Testis (tissue), 3 donors: ENCODE results near the gene KLHL42. TPM values are rescaled to one million over a fixed set of nuclear protein-coding genes. Genes with fewer than 3 reads are reported as not detected.
A peak's percentile ranks its signal among the peaks of the same experiment; 100 is the strongest.
"Not testable (repeated sequence)": the region's sequence is repeated elsewhere in the genome, so short reads cannot be mapped to it uniquely, and the experiment has no call there.

ENCODE experiments used
- DNase-seq: peaks from one replicate; pipeline ENCODE4 v3.0.0-alpha.2; 2019
- H3K27ac ChIP-seq, 2 donors: fragments of 200-600 bp; sonication (generic); one replicate each; pipeline ENCODE4 v1.5.1; 2019
- H3K27me3 ChIP-seq: fragments of 200-600 bp; sonication (generic); one replicate; pipeline ENCODE4 v1.5.1; 2019
- H3K36me3 ChIP-seq: fragments of 200-600 bp; sonication (generic); one replicate; pipeline ENCODE4 v1.5.1; 2017; ENCODE audit warnings: low read depth; ENCODE audit errors: missing control alignments
- H3K4me1 ChIP-seq: fragments of 200-600 bp; sonication (generic); one replicate; pipeline ENCODE4 v1.5.1; 2019
- H3K4me3 ChIP-seq, 2 donors: fragments of 200-600 bp; sonication (generic); one replicate each; pipeline ENCODE4 v1.5.1; 2017 to 2019
- H3K9me3 ChIP-seq: fragments of 200-600 bp; sonication (generic); one replicate; pipeline ENCODE4 v1.5.1; 2017
- POLR2A ChIP-seq: fragments of 450-650 bp; IDR thresholded peaks from one replicate; pipeline ENCODE4 v1.6.1; 2017; ENCODE audit warnings: antibody characterized with exemption, mild to moderate bottlenecking, moderate library complexity
- WGBS, 2 donors: methylation state at CpG; one replicate each; pipeline ENCODE4 v1.1.5; 2018; 5-methylcytosine and 5-hydroxymethylcytosine counted together
- intact Hi-C: fragments of 100-400 bp; cut with DNase I; formaldehyde crosslinking; loops from one replicate; pipeline ENCODE4 v1.15.1; 2023; ENCODE audit warnings: low total_unique reads
- polyA plus RNA-seq: library from polyadenylated mRNA; stranded (reverse); fragments of 350-450 nt; fragmentation: Illumina TruSeq; extraction: RNeasy Lipid Tissue Mini Kit (QIAGEN cat#74804); gene quantifications from one replicate; pipeline ENCODE4 v1.2.3, GENCODE V29; 2014; ENCODE audit warnings: low read depth, low replicate concordance; ENCODE audit not compliant: insufficient read depth
- total RNA-seq, 2 donors: library from RNA; depleted of rRNA; stranded (reverse); fragments of >200 nt; gene quantifications; one replicate each; pipeline ENCODE4 v1.2.3, GENCODE V29; 2016
- TF ChIP-seq, protein P1 (sequence below), 3 experiments: fragments of 450-650 bp in 2 of 3; fragments of 200-600 bp in 1 of 3; sonication (generic) in 1 of 3; IDR thresholded peaks; one replicate each; pipeline ENCODE4 v1.5.1; 2016 to 2019; ENCODE audit warnings: antibody characterized with exemption in 3 of 3, mild to moderate bottlenecking in 2 of 3, moderate library complexity in 1 of 3

KLHL42 gene
- total and polyA plus RNA-seq, 3 donors from 2014 or later: 23.7 to 87.8 (median 65.1) TPM

DNA sequence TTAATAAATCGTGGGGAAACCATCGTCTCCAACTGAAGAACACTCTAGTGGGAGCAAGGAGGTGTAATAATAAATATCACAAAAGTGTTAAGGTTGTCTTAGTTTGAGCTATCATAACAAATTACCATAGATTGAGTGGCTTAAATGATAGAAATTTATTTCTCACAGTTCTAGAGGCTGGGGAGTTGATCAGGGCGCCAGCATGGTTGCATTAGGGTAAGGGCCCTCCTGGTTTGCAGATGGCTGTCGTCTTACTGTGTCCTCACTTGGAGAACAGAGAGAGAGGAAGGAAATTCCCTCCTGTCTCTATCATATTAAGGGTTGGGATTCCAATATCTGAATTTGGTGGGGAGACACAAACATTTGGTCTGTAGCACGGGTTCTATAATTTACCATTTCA lies 36.4 kb upstream of the KLHL42 start:
- TF ChIP-seq POLR2A: no peak
- TF ChIP-seq, protein P1, sequence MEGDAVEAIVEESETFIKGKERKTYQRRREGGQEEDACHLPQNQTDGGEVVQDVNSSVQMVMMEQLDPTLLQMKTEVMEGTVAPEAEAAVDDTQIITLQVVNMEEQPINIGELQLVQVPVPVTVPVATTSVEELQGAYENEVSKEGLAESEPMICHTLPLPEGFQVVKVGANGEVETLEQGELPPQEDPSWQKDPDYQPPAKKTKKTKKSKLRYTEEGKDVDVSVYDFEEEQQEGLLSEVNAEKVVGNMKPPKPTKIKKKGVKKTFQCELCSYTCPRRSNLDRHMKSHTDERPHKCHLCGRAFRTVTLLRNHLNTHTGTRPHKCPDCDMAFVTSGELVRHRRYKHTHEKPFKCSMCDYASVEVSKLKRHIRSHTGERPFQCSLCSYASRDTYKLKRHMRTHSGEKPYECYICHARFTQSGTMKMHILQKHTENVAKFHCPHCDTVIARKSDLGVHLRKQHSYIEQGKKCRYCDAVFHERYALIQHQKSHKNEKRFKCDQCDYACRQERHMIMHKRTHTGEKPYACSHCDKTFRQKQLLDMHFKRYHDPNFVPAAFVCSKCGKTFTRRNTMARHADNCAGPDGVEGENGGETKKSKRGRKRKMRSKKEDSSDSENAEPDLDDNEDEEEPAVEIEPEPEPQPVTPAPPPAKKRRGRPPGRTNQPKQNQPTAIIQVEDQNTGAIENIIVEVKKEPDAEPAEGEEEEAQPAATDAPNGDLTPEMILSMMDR (IDR thresholded peaks at IDR 0.05): no peak
- Histone ChIP-seq H3K27ac (no peak overlapping the region), H3K4me3 (no peak overlapping the region), H3K9me3 (no peaks in the 10 kb centered on the region), H3K4me1 (peaks cover 22% of the 10 kb centered on the region), H3K27me3 (no peaks in the 10 kb centered on the region), H3K36me3 (no peaks in the 10 kb centered on the region)
- WGBS, 2 donors: 96 to 99% methylated on average over 5 of the region's 5 CpGs
- intact Hi-C loops: loop anchor here (10.0 kb wide), 1 partner anchor 71 kb away; no protein-coding TSS in a partner anchor
- no peak for DNase-seq

DNA sequence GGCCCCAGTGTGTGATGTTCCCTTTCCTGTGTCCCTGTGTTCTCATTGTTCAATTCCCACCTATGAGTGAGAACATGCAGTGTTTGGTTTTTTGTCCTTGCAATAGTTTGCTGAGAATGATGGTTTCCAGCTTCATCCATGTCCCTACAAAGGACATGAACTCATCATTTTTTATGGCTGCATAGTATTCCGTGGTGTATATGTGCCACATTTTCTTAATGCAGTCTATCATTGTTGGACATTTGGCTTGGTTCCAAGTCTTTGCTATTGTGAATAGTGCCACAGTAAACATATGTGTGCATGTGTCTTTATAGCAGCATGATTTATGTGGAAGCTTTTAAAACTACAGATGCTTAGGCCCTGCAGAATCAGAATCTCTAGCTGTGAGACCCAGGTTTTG lies 34.3 kb upstream of the KLHL42 start:
- intact Hi-C loops: loop anchor here (10.0 kb wide), 1 partner anchor 69 kb away; no protein-coding TSS in a partner anchor
- H3K36me3 ChIP-seq, H3K27me3 ChIP-seq, H3K9me3 ChIP-seq, DNase-seq, H3K4me3 ChIP-seq: not testable (repeated sequence)
- Histone ChIP-seq H3K27ac (peak overlapping the region in 1 of 2 donors; percentile 81), H3K4me1 (peaks cover 29% of the 10 kb centered on the region)
- 100% methylated on average over 1 of the region's 1 CpG for WGBS, 2 donors

DNA sequence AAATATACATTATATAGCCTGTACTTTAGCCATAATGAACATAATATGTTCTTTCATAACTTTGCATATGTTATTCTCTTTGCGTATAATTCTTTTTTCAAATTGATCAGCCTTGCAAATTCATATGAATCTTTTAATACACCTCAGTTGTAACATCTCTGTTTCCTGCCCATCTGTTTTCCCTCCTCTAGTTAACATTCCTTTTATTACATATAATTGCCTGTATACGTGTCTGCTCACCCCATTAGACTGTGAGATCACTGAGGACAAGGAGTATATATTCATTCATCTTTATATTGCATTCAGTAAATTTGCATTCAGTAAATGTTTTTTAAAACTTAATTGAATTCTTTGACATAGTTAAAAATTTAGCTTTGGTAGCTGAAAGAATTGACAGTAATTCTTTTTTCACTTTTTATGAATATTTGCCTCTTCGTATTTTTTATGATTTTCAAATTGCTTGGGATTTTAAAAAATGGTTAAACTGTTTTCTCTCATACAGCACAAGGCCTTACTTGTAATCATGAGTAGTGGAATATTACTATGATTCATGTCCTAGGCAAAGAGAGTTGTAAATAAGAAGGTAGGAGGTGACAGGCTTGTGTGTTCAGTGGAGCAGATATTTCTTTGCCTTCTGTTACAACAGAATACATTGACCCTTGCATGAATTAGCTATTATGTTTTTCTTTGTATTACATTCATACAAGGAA lies 32.8 kb upstream of the KLHL42 start:
- intact Hi-C loops: loop anchor here (10.0 kb wide), 1 partner anchor 68 kb away; no protein-coding TSS in a partner anchor
- TF ChIP-seq, protein P1 (IDR thresholded peaks at IDR 0.05): no peak
- no peak for TF ChIP-seq POLR2A

DNA sequence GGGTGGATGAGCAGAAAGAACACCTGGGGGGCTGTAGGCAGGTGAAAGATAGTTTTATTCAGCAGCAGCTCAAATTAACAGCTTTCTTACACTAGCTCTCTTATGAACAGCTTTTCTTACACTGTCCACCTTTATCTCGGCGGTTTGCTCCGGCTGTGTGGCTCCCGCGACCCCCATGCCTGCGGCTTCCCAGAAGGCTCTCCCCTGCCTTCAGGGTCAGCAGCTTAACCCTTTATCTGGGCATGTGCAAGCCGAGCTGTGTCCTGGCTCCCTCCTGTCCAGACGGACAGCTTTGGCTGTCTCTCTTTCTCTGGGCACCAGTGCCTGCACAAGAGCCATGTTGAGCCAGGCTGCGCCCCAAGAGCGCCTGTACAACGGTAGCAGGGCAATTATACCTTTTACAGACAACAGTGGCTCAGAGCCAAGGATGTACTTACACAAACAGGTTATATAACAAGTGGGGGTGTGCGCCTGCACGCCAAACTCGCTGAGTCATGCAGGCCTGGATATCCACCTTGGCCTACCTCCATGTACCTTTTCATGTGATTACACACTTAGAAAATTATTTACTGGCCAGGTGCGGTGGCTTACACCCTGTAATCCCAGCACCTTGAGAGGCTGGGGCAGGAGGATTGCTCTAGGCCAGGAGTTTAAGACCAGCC lies 28.5 kb upstream of the KLHL42 start:
- 63 to 76% methylated on average over 15 of the region's 15 CpGs for WGBS, 2 donors
- TF ChIP-seq, protein P1 (IDR thresholded peaks at IDR 0.05): no peak
- no peak for TF ChIP-seq POLR2A
- intact Hi-C loops: no loop called here
- Histone ChIP-seq H3K9me3 (no peaks in the 10 kb centered on the region), H3K4me1 (peaks cover 47% of the 10 kb centered on the region), H3K36me3 (no peaks in the 10 kb centered on the region), H3K4me3 (no peak overlapping the region), H3K27ac (peak overlapping the region; percentile 59 to 62), H3K27me3 (no peaks in the 10 kb centered on the region)
- DNase-seq: no peak

More for the DNA sequence above, 32.8 kb upstream of the KLHL42 start:
- Histone ChIP-seq H3K9me3 (no peaks in the 10 kb centered on the region), H3K4me3 (no peak overlapping the region), H3K4me1 (peaks cover 36% of the 10 kb centered on the region), H3K27me3 (no peaks in the 10 kb centered on the region), H3K36me3 (no peaks in the 10 kb centered on the region), H3K27ac (peak overlapping the region; percentile 79 to 81)
- no peak for DNase-seq
- WGBS, 2 donors: 58 to 65% methylated on average over 3 of the region's 3 CpGs

DNA sequence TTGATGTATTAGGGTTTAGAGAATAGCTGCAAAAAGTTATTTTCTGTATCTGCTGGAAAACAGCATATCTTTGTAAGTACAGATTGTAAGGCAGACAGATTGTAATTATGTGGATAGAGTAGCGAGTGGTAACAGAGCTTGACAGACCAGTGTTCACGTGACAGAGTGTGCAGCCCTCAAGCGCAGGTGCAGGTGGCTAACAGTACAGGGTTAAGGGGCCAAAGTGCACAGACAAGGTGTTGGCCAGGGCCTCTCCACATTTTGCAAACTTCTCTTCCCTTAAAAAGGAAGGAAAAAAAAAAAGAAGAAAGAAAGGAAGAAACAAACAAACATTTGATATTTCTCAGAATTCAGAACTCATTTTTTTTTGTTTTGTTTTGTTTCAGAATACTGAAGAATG lies 25.2 kb upstream of the KLHL42 start:
- peaks cover 43% of the 10 kb centered on the region for H3K4me1 ChIP-seq
- H3K9me3 ChIP-seq: no peaks in the 10 kb centered on the region
- TF ChIP-seq, protein P1 (IDR thresholded peaks at IDR 0.05): no peak
- TF ChIP-seq POLR2A: no peak
- WGBS, 2 donors: 54 to 79% methylated on average over 3 of the region's 3 CpGs
- intact Hi-C loops: no loop called here
- DNase-seq: peak; percentile 50
- H3K27me3 ChIP-seq: no peaks in the 10 kb centered on the region
- H3K36me3 ChIP-seq: no peaks in the 10 kb centered on the region
- H3K4me3 ChIP-seq: no peak overlapping the region
- H3K27ac ChIP-seq: no peak overlapping the region
